Measurements from ENCODE around the gene B4GALT5. TPM values are rescaled to one million over a fixed set of nuclear protein-coding genes. Genes with fewer than 3 reads are reported as not detected.

B4GALT5 gene
- total RNA-seq, 1 experiment from 2014 or later, result 20.4 TPM

GRCh38 chr20:49601153-49601924 is 112.3 kb downstream of the B4GALT5 start:
- no peak for DNase-seq
- Histone ChIP-seq H3K4me3 (no peak overlapping the region), H3K27me3 (no peaks in the 10 kb centered on the region), H3K9me3 (no peaks in the 10 kb centered on the region), H3K36me3 (no peaks in the 10 kb centered on the region)

- Histone ChIP-seq H3K9me3 (no peaks in the 10 kb centered on the region), H3K27me3 (no peaks in the 10 kb centered on the region), H3K36me3 (no peaks in the 10 kb centered on the region), H3K4me3 (no peak overlapping the region)
- no peak for DNase-seq
These were observed 113.9 kb downstream of the B4GALT5 start for GRCh38 chr20:49599746-49600113.

- H3K4me3 ChIP-seq, result no peak overlapping the region
- no peaks in the 10 kb centered on the region for H3K27me3 ChIP-seq
- H3K9me3 ChIP-seq, result no peaks in the 10 kb centered on the region
- DNase-seq, result no peak
- H3K36me3 ChIP-seq, result no peaks in the 10 kb centered on the region
These were observed 115.8 kb downstream of the B4GALT5 start for GRCh38 chr20:49597825-49598395.

- H3K27me3 ChIP-seq, result no peaks in the 10 kb centered on the region
- peak; percentile 71 for DNase-seq
- no peaks in the 10 kb centered on the region for H3K9me3 ChIP-seq
- H3K36me3 ChIP-seq, result no peaks in the 10 kb centered on the region
- H3K4me3 ChIP-seq, result no peak overlapping the region
These were observed 117.7 kb downstream of the B4GALT5 start for GRCh38 chr20:49595811-49596561.

- Histone ChIP-seq H3K27me3 (no peaks in the 10 kb centered on the region), H3K9me3 (no peaks in the 10 kb centered on the region), H3K36me3 (no peaks in the 10 kb centered on the region), H3K4me3 (no peak overlapping the region)
- DNase-seq, result no peak
These were observed 118.3 kb downstream of the B4GALT5 start for GRCh38 chr20:49595346-49595745.

GRCh38 chr20:49594931-49595315 is 118.8 kb downstream of the B4GALT5 start:
- Histone ChIP-seq H3K36me3 (no peaks in the 10 kb centered on the region), H3K27me3 (no peaks in the 10 kb centered on the region), H3K9me3 (no peaks in the 10 kb centered on the region), H3K4me3 (no peak overlapping the region)
- DNase-seq, result no peak

GRCh38 chr20:49594143-49594930 is 119.3 kb downstream of the B4GALT5 start:
- peak; percentile 71 for DNase-seq
- H3K4me3 ChIP-seq, result no peak overlapping the region
- H3K9me3 ChIP-seq, result no peaks in the 10 kb centered on the region
- no peaks in the 10 kb centered on the region for H3K27me3 ChIP-seq
- no peaks in the 10 kb centered on the region for H3K36me3 ChIP-seq

- Histone ChIP-seq H3K9me3 (no peaks in the 10 kb centered on the region), H3K27me3 (no peaks in the 10 kb centered on the region), H3K36me3 (no peaks in the 10 kb centered on the region), H3K4me3 (no peak overlapping the region)
- DNase-seq, result no peak
These were observed 120.1 kb downstream of the B4GALT5 start for GRCh38 chr20:49593466-49594142.

- H3K4me3 ChIP-seq, result no peak overlapping the region
- DNase-seq, result no peak
These were observed 121.6 kb downstream of the B4GALT5 start for GRCh38 chr20:49592120-49592519.

GRCh38 chr20:49591217-49591865 is 122.3 kb downstream of the B4GALT5 start:
- no peaks in the 10 kb centered on the region for H3K27me3 ChIP-seq
- no peaks in the 10 kb centered on the region for H3K9me3 ChIP-seq
- no peaks in the 10 kb centered on the region for H3K36me3 ChIP-seq
- no peak for DNase-seq
- no peak overlapping the region for H3K4me3 ChIP-seq

More at GRCh38 chr20:49592120-49592519, 121.6 kb downstream of the B4GALT5 start:
- Histone ChIP-seq H3K36me3 (no peaks in the 10 kb centered on the region), H3K27me3 (no peaks in the 10 kb centered on the region), H3K9me3 (no peaks in the 10 kb centered on the region)

- no peak overlapping the region for H3K4me3 ChIP-seq
- no peaks in the 10 kb centered on the region for H3K27me3 ChIP-seq
- no peaks in the 10 kb centered on the region for H3K36me3 ChIP-seq
- no peaks in the 10 kb centered on the region for H3K9me3 ChIP-seq
- no peak for DNase-seq
These were observed 123.3 kb downstream of the B4GALT5 start for GRCh38 chr20:49590163-49591017.

- no peaks in the 10 kb centered on the region for H3K36me3 ChIP-seq
- H3K27me3 ChIP-seq, result no peaks in the 10 kb centered on the region
- no peak overlapping the region for H3K4me3 ChIP-seq
- no peaks in the 10 kb centered on the region for H3K9me3 ChIP-seq
- no peak for DNase-seq
These were observed 123.9 kb downstream of the B4GALT5 start for GRCh38 chr20:49589747-49590146.

- no peaks in the 10 kb centered on the region for H3K36me3 ChIP-seq
- peaks cover 7% of the 10 kb centered on the region for H3K9me3 ChIP-seq
- no peak for DNase-seq
- no peak overlapping the region for H3K4me3 ChIP-seq
- no peaks in the 10 kb centered on the region for H3K27me3 ChIP-seq
These were observed 126.5 kb downstream of the B4GALT5 start for GRCh38 chr20:49587111-49587570.

- H3K36me3 ChIP-seq, result no peaks in the 10 kb centered on the region
- peaks cover 7% of the 10 kb centered on the region for H3K9me3 ChIP-seq
- H3K27me3 ChIP-seq, result no peaks in the 10 kb centered on the region
- DNase-seq, result no peak
- H3K4me3 ChIP-seq, result no peak overlapping the region
These were observed 128.0 kb downstream of the B4GALT5 start for GRCh38 chr20:49585585-49586245.

Data from MG63 (cell line).